ENCODE measurements around the gene HOMER2.
"Not testable (repeated sequence)": the region's sequence is repeated elsewhere in the genome, so short reads cannot be mapped to it uniquely, and the experiment has no call there.

HOMER2 gene

DNA sequence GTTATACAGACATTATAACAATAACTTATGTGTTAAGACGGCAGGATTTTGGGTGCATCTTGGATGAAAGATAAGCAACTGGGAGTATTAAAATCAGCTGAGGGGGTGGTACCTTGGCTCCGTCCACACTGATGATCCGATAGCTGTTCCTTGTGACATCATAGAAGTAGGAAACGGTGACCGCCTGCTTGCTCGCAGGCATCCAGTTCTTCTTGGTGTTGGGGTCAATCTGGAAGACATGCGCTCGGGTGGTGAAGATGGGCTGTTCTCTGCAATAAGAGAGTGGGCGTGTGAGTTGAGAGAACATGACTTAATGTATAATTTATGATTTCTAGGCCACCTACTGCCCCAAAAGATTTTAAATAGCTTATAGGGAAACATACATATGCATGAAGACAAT, 59.9 kb downstream of the HOMER2 start:
- no peak for DNase-seq

DNA sequence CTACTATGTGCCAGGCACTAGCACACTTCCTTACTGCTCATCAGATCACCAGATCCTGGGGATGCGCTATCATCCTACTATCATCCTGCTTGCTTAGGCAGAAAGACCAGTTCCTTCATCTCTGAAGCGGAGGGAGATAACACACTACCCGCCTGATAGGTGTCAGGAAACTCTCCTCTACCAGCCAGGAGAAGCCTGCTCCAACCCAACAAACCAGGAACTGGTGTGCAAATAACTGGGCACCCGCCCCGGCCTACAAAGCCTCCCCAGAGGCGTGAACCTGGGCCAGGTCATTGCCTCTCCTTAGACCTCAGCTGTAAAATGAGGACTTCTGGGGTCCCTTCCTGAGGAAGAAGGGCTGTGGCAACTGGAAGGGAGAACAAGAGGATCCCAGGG, 61.5 kb downstream of the HOMER2 start:
- no peak for DNase-seq

DNA sequence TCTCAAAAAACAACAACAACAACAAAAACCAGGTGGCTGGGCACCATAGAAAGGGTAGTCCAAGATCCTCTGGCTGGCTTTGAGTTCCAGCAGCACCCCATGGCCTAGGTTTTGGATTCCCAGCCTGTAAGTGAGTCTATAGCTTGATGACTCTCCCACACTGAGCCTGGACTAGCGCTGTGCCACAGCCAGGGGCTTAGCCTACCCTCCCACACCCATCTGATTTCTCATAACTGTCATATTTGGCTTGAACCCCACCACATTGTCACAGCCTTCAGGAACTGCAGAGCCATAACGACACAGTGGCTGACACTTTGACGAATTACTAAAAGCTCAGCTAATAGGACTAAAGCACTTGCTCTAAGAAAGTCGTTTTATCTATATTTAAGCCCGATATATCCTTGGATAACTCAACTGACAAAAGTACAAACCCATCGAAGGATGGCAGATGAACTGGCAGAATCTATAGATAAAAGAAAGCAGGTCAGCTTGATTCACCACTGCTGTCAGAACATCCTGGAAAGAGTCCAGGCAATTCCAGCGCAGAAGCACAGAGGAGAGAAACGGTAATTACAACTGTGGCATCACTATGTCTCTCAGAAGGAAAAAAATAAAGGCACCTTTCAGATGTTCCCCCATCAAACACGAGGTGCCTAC, 62.1 kb downstream of the HOMER2 start:
- DNase-seq, result no peak

DNA sequence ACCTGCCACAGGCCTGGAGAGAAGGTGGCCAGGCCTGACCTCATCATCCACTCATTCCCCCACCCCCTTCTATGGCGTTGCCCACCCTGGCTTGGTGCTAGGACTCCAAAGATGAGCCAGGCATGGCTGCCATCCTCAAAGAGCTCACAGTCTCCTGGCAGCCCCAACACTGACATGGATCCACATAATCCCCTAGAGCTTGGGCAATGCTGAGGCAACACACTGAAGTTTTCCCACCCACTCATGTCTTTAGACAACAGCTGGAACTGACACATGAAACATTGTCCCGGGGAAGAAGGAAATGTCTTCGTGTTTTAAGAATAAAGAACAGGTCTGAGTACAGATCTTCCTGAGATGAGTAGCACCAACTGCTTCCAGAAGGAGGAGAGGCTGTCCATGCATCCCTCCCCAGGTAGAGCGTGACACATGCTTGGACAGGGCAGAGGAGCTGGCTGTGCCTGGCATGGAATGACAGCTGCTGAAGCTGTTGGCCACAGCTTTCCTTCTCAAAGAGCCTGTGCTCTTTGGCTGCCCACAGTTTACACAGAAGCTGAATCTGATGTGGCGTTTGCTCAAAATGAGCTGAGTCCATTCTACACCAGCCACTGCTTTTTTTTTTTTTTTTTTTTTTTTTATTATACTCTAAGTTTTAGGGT, 70.1 kb downstream of the HOMER2 start:
- DNase-seq, result no peak

DNA sequence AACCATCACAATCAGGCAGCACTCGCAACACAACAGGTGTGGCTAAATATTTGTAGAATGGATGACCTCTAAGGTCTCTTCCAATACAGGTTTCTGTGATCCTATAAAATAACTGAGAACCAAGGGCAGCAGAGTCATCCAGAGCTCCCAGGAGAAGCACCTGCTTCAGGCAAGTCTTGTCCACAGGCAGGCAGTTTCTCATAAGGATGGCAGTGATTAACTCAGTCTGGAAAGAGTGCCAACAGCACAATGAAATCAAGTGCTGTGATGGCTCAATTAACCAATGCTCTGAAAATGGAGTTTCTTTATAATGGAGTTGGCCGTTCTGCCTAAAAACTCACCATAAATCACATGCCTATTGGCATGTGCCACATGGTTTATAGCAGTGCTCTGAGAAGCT, 70.8 kb downstream of the HOMER2 start:
- no peak for DNase-seq

DNA sequence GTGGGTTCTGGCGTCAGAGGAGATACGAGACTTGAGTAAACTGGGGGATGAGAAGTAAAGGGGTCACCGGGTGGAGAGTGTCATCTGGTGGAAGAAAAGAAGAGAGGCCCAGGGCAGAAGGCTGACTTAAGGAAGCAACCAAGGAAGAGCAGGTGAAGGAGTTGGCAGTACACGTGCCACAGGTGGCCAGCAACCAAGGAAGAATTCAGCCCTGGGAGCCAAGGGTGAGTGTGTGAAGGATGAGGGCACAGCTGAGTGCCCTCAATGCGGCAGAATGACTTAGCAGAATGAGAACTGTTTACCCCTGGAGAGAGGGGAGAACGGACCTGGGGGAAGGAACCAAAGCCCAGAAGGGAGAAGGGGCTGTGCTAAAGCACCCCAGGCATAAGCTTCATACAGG, 71.8 kb downstream of the HOMER2 start:
- DNase-seq, result no peak

DNA sequence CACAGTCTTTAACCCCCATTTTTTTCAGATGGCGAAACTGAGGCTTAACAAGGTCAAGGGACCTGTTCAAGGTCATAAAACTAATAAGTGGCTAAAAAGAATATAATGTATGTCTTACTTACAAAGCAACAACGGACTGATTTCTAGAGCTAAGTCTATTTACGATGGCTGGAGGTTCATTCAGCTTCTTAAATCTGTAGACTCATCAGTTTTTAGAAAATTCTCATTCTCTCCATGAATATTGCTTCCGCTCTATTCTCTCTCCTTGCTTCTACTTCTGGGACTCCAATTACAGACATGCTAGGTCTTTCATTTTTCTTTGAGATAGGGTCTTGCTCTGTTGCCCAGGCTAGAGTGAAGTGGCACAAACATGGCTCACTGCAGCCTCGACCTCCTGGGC, 74.2 kb downstream of the HOMER2 start:
- no peak for DNase-seq

DNA sequence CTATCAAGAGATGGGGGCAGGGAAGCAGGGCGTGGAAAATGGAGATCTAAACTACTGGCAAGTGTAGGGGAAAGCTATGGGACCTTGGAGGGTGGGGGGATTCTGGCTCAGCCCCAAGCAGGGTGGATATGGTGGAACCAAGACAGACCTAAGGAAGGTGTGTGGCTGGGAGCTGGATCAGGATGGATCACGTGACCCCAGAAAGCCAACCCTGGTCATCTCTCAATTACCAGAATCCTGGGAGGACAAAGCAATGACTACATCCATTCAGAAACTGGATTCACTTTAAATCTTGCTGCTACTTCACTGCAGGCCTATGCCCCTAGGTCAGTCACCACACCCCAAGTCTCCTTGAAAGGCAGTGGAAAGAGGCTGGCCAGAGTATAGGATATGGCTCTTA, 74.7 kb downstream of the HOMER2 start:
- DNase-seq, result no peak

DNA sequence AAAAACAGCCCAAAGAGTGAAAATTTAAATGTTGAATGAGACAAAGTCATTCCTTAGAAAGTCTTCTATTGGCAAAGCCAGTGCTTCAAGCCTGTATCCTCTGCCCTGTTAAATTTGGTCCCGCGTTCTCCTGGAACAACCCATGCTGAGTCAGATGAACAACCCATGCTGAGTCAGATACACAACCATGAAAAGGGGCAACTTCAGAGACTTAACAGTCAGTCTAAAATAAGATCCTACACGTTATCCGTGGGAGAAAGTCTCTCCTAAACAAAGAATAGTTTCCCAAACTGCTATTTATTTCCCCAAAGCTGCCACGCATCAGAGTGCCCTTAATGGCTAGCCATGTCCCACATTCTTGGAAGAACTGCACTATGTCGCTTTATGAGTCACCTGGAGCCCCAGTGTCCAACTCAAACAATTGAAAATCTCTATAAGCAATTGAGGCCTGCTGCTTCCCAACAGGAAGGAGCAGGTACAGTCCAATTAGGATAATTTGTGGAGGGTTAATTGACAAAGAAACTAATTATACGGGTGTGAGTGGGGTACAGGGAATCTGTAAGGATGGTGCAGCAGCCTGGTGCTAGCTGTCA, 77.0 kb downstream of the HOMER2 start:
- no peak for DNase-seq

DNA sequence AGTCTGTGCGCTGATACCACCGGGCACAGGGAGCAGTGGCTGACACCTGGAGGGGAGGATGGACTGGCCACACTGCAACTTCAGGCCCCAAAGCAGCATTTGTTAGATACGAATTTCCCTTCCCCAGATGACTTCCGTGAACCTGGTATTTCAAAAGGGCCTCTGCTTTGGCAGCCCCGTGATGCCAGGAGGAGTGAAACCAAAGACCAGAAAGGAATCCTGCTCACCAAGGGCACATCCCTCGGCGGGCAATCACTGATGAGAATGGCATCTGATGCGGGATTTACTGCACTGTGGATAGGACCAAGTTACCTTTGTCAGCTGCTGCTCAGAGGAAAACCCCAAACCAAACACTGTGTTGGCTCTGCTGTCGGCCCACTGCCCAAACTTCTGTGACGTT, 77.6 kb downstream of the HOMER2 start:
- no peak for DNase-seq

DNA sequence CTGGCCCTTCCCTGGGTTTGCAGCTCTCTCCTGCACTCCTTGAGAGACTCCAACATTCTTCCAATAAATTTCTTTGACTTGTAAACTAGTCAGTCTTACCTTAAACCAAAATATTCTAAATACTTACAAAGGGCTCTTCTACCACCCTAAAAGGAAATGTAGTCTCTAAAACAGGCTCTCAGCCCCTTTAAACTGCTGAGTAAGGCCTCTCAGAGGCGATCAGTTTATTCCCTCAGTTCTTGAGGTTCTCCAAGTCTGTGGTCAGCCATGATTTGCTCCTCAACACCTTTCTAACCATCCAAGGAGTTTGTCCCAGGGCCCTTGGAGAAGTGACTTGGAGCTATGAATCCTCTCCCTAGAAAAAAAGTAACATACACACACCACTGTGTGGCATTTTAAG, 78.3 kb downstream of the HOMER2 start:
- DNase-seq, result no peak

DNA sequence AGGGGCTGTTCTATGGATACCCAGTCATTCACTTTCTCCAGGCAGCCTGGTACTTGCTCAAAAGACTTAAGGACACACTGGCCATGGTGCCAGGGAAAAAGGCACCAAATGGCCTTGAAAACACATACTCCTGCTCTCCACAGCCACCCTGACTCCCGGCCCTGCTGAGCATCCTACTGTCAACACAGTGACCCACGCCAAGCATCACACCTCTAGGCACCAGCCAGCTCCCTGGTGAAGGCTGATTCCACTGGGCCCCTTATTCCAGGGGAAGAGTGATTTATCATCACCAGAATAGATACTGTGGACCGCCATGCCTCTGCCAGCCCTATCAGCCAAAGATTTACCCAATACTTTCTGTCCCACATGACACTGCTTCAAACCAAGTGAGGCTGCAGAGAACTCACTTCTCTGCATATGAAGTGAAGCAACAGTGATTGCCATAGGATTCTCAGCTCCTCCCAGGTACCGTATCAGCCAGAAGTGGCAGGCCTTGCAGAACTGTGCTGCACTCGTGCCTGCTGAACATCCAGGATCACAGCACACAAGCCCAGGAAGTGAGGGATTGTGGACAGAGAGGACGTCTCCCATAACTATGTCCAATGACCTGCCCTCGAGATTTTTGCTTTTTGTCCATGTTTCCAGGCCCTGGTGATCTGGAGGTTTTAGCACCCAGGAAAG, 79.4 kb downstream of the HOMER2 start:
- no peak for DNase-seq

DNA sequence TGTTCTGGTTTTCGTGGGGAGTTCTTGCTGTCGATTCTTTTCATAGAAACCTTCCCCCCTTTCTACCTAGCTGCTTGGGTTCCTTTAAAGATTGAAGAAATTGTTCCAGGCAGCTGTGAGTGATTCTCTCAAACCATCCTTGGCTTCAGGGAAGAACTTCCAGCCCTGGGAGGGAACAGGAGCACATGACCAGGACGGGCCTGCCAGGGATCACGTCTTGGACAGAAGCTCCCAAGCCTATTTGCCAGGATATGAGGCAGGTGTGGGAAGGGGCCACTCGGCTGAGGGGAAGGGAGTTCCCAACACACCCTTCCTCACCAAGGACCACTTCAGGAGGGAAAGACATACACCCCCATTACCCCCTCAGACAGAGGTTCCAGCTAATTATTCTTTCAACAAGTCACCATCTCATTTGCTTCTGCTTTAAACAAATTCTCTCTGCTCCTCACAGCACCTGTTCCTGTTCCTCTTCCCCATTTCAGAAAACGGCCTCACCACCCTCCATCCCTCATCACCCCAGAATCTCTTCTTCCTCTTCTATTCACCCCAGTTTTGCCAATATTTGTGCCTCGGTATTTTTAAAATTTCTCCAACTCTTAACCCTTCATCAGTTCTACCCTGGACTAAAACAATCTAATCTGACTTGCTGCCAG, 80.6 kb downstream of the HOMER2 start:
- no peak for DNase-seq

DNA sequence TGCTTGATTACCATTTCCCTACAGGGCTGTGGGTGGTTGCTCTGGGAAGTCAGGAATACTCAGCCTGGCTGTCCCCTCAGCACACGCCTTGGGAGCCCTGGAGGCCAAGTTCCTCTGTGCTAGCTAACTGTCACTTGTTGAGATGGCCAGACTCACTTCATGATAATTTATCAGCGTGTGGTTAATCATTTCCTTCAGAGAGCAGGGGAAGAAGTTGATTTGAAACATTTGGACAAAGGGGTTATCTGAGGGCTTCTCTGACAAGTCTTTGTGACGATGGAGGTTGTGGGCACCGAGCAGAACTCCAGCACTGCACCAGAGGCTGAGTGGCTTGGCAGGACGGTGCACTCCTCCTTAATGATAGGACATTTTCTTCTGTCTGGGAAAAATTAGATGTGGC, 81.2 kb downstream of the HOMER2 start:
- DNase-seq, result no peak

DNA sequence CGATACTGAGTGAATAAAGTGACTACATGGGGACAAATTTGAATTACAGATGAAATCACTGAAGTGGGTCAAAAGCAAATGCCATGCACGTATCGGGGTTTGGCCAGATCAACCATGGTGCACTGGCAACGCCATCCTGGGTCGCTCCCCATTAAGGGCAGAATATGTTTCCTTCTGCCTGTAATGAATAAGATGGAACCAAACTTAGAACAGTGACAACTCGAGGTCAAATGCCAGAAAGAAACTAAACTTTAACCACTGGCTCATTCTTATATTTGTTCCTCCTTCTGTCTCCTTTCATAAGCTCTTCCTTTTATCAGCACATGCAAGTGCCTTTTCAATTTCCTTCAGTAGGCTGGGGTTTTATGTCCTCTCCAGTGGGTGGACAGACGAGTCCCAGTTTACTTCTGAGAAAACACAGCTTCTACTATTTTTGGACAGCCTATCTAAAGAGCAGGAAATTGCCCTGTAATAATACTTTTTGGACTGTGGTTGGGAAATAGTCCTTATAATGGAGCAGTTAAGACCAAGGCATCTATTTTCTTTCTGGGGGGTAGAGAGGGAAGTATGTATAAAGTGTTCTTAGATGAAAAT, 81.7 kb downstream of the HOMER2 start:
- no peak for DNase-seq

DNA sequence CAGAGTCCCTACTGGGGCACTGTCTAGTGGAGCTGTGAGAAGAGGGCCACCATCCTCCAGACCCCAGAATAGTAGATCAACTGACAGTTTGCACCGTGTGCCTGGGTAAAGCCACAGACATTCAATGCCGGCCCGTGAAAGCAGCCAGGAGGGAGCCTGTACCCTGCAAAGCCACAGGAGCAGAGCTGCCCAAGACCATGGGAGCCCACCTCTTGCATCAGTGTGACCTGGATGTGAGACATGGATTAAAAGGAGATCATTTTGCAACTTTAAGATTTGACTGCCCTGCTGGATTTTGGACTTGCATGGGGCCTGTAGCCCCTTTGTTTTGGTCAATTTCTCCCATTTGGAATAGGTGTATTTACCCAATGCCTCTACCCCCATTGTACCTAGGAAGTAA, 86.5 kb downstream of the HOMER2 start:
- not testable (repeated sequence) for DNase-seq

DNA sequence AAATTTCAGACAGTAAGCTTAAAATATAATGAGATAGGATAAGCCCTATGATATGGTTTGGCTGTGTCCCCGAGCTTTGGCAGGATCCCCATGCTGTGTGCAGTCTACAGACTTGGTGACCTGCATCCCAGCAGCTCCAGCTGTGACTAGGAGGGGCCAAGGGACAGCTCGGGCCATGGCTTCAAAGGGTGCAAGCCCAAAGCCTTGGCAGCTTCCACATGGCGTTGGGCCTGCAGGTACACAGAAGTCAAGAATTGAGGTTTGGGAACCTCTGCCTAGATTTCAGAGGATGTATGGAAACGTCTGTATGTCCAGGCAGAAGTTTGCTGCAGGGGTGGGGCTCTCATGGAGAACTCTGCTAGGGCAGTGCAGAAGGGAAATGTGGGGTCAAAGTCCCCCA, 86.9 kb downstream of the HOMER2 start:
- not testable (repeated sequence) for DNase-seq

DNA sequence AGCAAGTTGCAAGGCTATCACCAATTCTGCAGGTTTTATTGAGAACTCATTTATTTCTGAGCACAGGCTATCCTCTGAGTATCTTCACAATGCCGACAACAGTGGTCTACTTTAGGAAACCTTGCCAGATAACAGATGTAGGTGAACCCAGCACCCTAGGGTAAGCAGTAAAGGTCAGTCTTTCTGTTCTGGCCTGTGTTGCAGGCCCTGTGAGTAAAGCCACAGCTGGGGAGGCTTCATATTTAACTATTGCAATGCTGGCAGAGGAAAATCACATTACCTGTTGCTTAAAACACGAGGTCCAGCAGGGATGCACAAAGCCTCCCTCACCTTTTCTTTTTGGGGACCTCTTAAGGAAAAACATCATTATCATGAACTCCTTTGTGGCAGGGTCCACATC, 87.6 kb downstream of the HOMER2 start:
- no peak for DNase-seq

DNA sequence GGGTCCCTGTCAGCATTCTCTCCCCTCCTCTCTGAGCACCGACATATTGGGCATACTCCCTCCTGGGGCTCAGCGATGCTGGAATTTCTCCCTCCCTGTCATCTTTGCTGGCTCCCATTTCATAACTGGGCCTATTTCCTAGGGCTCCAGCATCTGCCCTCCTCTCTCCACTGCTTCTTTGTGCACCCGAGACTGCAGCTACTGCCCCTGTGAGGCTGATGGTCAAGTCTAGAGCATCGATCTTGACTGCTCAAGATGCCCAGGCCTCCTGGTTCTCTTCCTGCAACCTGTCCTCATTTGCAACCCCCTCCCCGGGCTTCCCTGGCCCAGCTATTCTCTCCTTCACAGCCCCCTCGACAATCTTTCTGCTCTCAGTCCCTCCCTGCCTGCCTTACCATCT, 89.6 kb downstream of the HOMER2 start:
- DNase-seq, result no peak

DNA sequence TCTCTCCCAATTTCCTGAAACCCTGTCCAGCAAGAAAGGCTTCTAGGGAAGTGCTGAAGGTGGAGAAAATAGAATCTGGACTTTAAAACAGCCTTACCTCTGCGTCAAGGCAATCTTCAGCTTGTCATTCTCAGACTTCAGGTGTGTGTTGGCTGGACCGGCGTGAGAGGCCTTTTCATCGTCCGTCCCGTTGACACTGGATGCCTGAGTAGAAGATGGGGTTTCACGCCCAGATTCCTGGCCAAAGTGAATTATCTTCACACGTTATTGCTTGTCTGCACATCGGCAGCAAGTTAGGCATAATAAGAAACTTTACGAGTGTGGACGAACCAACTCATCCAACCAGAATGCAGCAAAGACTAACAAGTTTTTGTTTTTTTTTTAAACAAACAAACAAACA, 93.6 kb downstream of the HOMER2 start:
- no peak for DNase-seq

DNA sequence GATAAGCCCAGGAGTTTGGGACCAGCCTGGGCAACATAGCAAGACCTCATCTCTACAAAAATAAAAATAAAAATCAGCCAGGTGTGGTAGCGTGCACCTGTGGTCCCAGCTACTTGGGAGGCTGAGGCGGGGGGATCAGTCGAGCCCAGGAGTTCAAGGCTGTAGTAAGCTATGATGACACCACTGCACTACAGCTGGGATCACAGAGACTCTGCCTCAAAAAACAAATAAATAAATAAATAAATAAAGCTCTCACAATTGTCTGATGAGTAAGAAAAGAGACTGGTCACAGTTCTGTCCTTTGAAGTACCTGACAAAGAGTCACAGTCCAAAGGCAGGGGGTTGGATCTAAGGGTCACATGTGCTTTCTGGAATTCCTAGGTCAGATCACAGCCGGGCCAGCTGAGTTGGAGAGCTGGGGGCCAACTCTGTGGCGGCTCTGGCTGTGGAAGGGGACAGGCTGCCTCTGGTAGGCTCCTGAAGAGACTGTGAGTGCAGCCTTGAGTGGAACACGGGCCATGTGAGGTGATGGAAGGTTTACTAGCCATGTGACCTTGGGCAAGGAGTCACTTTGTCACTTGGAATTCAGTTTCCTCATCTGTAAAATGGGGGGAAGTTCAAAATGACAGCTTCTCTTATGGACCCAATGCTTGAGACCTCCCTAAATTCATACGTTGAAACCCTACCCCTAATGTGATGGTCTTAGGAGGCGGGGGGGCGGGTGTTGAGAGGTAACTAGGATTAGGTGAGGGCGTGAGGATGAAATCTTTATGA, 95.9 kb downstream of the HOMER2 start:
- DNase-seq, result no peak

All from activated T-cell treated with anti-CD3 and anti-CD28 coated beads for 4 hours (primary cell).